HFFc6 (cell line): Measurements from ENCODE around the gene POLR3GL. TPM values are rescaled to one million over a fixed set of nuclear protein-coding genes. Genes with fewer than 3 reads are reported as not detected.

Source experiments
- DNase-seq: peaks from one replicate; pipeline ENCODE4 v3.0.0-alpha.2; 2018
- H3K27ac Mint-ChIP-seq: 2 replicates; pipeline ENCODE4 v1.8.0; 2020; ENCODE audit warnings: mild to moderate bottlenecking, mixed read lengths
- H3K27me3 Mint-ChIP-seq: 2 replicates; pipeline ENCODE4 v1.8.0; 2021; ENCODE audit warnings: mild to moderate bottlenecking, moderate library complexity, mixed read lengths; ENCODE audit not compliant: insufficient read depth
- H3K36me3 Mint-ChIP-seq: 2 replicates; pipeline ENCODE4 v1.8.0; 2021; ENCODE audit warnings: low read depth, mixed read lengths
- H3K4me1 Mint-ChIP-seq: 2 replicates; pipeline ENCODE4 v1.8.0; 2020; ENCODE audit warnings: low read depth, mixed read lengths
- H3K4me3 Mint-ChIP-seq: 2 replicates; pipeline ENCODE4 v1.8.0; 2020; ENCODE audit warnings: mild to moderate bottlenecking, moderate library complexity, mixed read lengths
- H3K9me3 Mint-ChIP-seq: 2 replicates; pipeline ENCODE4 v1.8.0; 2020; ENCODE audit warnings: mild to moderate bottlenecking, mixed read lengths
- total RNA-seq, 6 experiments: library from RNA; stranded (reverse); fragmentation: NEBNext Ultra II Directional; extraction: Animal tissue kit (Norgen Biotek cat#: 25700); gene quantifications; 2 replicates in 1 of 6; 3 replicates in 5 of 6; pipeline ENCODE4 v1.2.3, GENCODE V29; 2021
- TF ChIP-seq, protein P1 (sequence below): fragments of 200-600 bp; sonication (generic); IDR thresholded peaks from 2 replicates; pipeline ENCODE4 v1.5.0; 2021; ENCODE audit warnings: antibody characterized with exemption, mild to moderate bottlenecking

POLR3GL gene
- total RNA-seq, 6 experiments from 2014 or later: 23.5 to 29.3 (median 26.2) TPM

DNA sequence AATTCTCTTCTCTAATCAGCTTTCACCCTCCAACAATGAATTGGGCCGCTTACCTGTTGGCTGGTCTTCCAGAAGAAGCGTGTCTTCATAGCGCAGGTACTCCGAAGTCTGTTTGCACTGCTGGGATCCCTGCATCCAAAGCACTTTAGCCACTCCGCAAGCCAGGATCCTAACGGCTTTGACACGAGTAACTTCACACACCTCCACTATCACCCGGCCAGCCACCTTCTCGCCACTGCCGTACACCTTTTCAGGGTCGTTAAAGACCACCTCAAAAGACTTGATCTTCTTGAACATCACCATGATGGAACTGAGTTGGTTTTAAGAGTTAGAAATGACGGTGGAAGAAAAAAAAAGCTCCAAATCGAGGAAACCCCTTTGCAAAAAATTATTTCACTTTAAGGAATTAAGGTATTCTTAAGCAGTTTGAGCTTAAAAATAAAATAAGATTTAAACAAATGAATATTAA is 31.5 kb downstream of the POLR3GL start:
- H3K36me3 Mint-ChIP-seq: peaks cover 40% of the 10 kb centered on the region
- peak overlapping the region; percentile 97 for H3K4me3 Mint-ChIP-seq
- H3K4me1 Mint-ChIP-seq: peaks cover 52% of the 10 kb centered on the region
- H3K27ac Mint-ChIP-seq: peak overlapping the region; percentile 91
- TF ChIP-seq, protein P1, sequence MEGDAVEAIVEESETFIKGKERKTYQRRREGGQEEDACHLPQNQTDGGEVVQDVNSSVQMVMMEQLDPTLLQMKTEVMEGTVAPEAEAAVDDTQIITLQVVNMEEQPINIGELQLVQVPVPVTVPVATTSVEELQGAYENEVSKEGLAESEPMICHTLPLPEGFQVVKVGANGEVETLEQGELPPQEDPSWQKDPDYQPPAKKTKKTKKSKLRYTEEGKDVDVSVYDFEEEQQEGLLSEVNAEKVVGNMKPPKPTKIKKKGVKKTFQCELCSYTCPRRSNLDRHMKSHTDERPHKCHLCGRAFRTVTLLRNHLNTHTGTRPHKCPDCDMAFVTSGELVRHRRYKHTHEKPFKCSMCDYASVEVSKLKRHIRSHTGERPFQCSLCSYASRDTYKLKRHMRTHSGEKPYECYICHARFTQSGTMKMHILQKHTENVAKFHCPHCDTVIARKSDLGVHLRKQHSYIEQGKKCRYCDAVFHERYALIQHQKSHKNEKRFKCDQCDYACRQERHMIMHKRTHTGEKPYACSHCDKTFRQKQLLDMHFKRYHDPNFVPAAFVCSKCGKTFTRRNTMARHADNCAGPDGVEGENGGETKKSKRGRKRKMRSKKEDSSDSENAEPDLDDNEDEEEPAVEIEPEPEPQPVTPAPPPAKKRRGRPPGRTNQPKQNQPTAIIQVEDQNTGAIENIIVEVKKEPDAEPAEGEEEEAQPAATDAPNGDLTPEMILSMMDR: no peak
- DNase-seq: no peak
- H3K27me3 Mint-ChIP-seq: no peaks in the 10 kb centered on the region
- no peaks in the 10 kb centered on the region for H3K9me3 Mint-ChIP-seq

DNA sequence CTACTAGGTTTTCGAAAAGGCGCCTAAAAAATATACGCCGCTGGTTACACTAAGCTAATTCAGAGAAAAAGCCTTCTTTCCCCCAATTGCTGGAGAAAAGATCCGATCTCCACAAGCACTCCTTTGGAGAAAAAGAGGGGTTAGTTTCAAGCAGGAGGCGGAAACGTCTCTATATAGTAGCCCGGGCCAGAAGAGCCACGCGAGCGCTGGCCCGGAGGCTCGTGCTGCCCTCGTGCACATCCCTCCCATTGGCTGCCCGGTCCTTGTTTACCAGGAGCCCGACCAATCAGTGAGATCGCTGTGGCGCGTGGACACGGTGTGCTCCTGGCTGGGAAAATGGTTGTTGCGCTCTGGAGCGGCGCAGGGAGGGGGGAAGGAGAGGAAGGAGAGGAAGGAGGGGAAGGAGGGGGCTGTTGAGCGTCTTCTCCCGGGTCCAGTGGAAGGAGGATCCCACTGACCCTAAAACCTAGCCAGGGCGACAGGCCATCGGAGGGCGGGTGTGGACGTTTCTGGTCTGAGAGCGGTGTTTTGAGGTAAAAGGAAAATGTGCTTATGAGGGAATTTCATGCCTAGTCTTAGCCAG is 32.0 kb downstream of the POLR3GL start, which contains the start of gene TXNIP:
Gene TXNIP, minus strand, starts transcription at position 147 of the 583 bp plus-strand sequence. CDS start 313 bp downstream, outside the sequence.
- peak within 1 kb of the TSS; percentile 97 for H3K4me3 Mint-ChIP-seq
- TF ChIP-seq, protein P1: no peak
- no peaks in the 10 kb centered on the region for H3K9me3 Mint-ChIP-seq
- DNase-seq: peak; percentile 96
- H3K4me1 Mint-ChIP-seq: peaks cover 57% of the 10 kb centered on the region
- peak within 1 kb of the TSS; percentile 91 for H3K27ac Mint-ChIP-seq
- H3K27me3 Mint-ChIP-seq: no peaks in the 10 kb centered on the region
- peaks cover 40% of the 10 kb centered on the region for H3K36me3 Mint-ChIP-seq

DNA sequence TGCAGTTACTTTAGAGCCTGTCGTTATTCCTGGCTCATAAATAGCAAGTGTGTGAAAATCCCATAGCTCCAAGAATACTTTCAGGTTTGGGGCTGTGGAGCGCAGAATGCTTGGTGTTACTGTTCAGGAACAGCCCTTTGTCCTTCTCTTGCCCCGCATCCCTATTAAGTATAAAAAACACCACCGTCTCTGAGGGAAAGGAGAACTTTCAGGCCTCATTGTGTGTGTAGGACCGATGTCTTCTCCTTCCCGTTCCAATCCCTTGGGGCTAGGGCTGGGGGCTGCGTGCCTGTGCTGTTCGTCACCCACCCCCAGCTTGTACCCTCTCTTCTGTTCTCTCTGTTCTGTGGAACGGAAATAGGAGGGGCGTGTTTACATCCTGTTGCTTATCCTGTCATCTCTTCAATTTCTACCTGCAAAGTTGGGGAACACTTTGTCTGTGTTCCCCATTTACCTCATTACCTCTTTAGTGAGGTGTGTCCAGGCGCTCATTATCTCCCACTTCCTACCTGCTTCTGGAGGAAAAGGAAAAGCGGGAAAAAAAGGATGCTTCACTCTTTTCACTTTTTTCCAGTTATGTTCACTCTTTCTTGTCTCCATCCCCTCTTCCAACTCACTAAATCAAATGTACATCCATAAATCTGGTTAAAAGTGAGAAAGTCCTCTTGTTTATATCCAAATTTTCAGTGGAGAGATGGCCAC is 32.7 kb downstream of the POLR3GL start:
- Mint-ChIP-seq H3K4me1 (peaks cover 59% of the 10 kb centered on the region), H3K9me3 (no peaks in the 10 kb centered on the region), H3K27ac (peak overlapping the region; percentile 91), H3K36me3 (peaks cover 40% of the 10 kb centered on the region), H3K27me3 (no peaks in the 10 kb centered on the region), H3K4me3 (peak overlapping the region; percentile 97)
- TF ChIP-seq, protein P1: no peak
- no peak for DNase-seq

DNA sequence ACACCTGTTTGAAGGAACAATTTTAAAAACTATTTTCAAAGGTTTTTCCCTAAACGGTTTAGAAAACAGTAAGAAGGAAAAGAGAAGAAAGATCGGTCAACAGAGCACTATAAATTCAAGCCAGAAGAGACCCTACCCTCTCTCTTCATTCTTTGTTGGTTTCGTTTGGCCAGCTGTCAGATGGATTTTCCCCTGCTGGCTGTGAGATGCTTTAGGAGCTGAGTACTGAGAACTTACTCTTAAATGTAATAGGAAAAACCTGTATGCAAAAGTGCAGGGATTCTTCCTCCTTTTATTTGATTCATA is 33.2 kb downstream of the POLR3GL start:
- TF ChIP-seq, protein P1: no peak
- Mint-ChIP-seq H3K9me3 (no peaks in the 10 kb centered on the region), H3K4me1 (peaks cover 54% of the 10 kb centered on the region), H3K36me3 (peaks cover 37% of the 10 kb centered on the region), H3K4me3 (peak overlapping the region; percentile 97), H3K27me3 (no peaks in the 10 kb centered on the region), H3K27ac (peak overlapping the region; percentile 91; the same call in 1 of the 2 replicates)
- DNase-seq: no peak

DNA sequence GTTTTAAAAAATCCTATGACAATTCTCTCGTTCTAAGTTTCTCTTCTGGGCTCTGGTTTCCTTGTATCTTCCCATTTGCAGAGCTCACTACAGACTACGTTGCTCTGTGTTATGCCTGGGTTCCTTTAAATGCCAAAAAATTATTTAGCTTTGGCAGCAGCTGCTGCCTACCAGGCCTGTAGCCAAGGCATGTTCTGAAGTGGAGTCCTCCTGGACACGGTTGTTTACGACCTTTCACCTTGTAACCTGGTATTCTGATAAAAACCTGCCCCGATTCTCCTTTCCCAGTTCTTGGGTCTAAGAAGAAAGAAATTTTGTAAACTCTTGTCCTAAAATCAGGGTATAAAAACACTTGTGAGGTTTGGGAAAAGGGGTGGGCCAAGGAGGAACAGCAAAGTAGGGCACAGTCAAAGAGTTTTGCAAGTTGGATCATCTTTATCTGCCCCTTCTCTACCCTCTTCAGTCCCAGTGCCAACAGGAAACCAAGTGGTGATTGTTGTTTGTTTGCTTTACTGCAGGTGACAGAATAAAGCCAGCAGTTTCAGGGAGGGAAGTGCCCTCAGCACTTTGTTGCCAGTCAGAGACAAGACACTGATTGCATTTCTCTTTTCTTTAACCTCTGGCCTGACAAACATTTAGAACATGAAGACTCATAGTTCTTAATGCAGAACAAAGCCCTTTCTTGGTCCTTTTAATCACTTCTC is 35.0 kb downstream of the POLR3GL start:
- H3K27ac Mint-ChIP-seq: no peak overlapping the region
- H3K9me3 Mint-ChIP-seq: no peaks in the 10 kb centered on the region

More for the DNA sequence above, 35.0 kb downstream of the POLR3GL start:
- TF ChIP-seq, protein P1: no peak
- Mint-ChIP-seq H3K4me3 (no peak overlapping the region), H3K4me1 (peaks cover 36% of the 10 kb centered on the region), H3K27me3 (no peaks in the 10 kb centered on the region), H3K36me3 (peaks cover 19% of the 10 kb centered on the region)
- DNase-seq: no peak
